HG02884 (cell line): Measurements from ENCODE around the gene CRYGN.

ENCODE experiments used
- ATAC-seq: cut with Tn5 transposase; IDR thresholded peaks from one replicate; pipeline ENCODE4 v1.9.1; 2021; ENCODE audit warnings: mild to moderate bottlenecking, moderate library complexity; ENCODE audit not compliant: unreplicated experiment

The CRYGN gene

GRCh38 chr7:151408839-151409666 is 30.9 kb downstream of the CRYGN start:
- no peak for ATAC-seq

- ATAC-seq: no peak
Observed at GRCh38 chr7:151408498-151408838, 31.5 kb downstream of the CRYGN start.

GRCh38 chr7:151406886-151407583 is 32.9 kb downstream of the CRYGN start:
- ATAC-seq: no peak

- no peak for ATAC-seq
Observed at GRCh38 chr7:151406051-151406875, 33.7 kb downstream of the CRYGN start.

- no peak for ATAC-seq
Observed at GRCh38 chr7:151405588-151405987, 34.4 kb downstream of the CRYGN start.

- ATAC-seq: no peak
Observed at GRCh38 chr7:151405056-151405455, 34.9 kb downstream of the CRYGN start.

GRCh38 chr7:151404216-151405011 is 35.5 kb downstream of the CRYGN start:
- no peak for ATAC-seq

- no peak for ATAC-seq
Observed at GRCh38 chr7:151403764-151404163, 36.2 kb downstream of the CRYGN start.

- no peak for ATAC-seq
Observed at GRCh38 chr7:151402029-151402835, 37.7 kb downstream of the CRYGN start.

- ATAC-seq: peak; percentile 87
Observed at GRCh38 chr7:151400626-151401315, 39.2 kb downstream of the CRYGN start.

GRCh38 chr7:151399906-151400305 is 40.0 kb downstream of the CRYGN start:
- no peak for ATAC-seq

- ATAC-seq: no peak
Observed at GRCh38 chr7:151399305-151399601, 40.7 kb downstream of the CRYGN start.

GRCh38 chr7:151398446-151399304 is 41.3 kb downstream of the CRYGN start:
- ATAC-seq: no peak

- no peak for ATAC-seq
Observed at GRCh38 chr7:151397026-151397425, 42.9 kb downstream of the CRYGN start.

GRCh38 chr7:151396328-151396970 is 43.5 kb downstream of the CRYGN start:
- ATAC-seq: no peak

- ATAC-seq: no peak
Observed at GRCh38 chr7:151395036-151395367, 44.9 kb downstream of the CRYGN start.

- ATAC-seq: no peak
Observed at GRCh38 chr7:151394076-151395035, 45.6 kb downstream of the CRYGN start.
